GM13977 (cell line): ENCODE results near the gene SPANXN1.
A peak's percentile ranks its signal among the peaks of the same experiment; 100 is the strongest.
"Not testable (repeated sequence)": the region's sequence is repeated elsewhere in the genome, so short reads cannot be mapped to it uniquely, and the experiment has no call there.

Experiments
- DNase-seq: peaks from one replicate; pipeline ENCODE4 v3.0.0; 2012; ENCODE audit warnings: low spot score
- in situ Hi-C: fragments of 300-500 bp; cut with MboI; formaldehyde crosslinking; loops from one replicate; pipeline ENCODE4 v1.12.0; 2022; ENCODE audit warnings: low sequenced_read_pairs, low pct_unique_long_range_greater_than_20kb, mixed read lengths, inconsistent platforms; ENCODE audit not compliant: unreplicated experiment
- TF ChIP-seq, protein P1 (sequence below): IDR thresholded peaks from 2 replicates; pipeline ENCODE4 v1.5.1; 2012; ENCODE audit warnings: mild to moderate bottlenecking, control low read depth; ENCODE audit not compliant: insufficient read depth; ENCODE audit errors: extremely low read depth, missing control alignments

Gene SPANXN1, protein sequence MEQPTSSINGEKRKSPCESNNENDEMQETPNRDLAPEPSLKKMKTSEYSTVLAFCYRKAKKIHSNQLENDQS

DNA sequence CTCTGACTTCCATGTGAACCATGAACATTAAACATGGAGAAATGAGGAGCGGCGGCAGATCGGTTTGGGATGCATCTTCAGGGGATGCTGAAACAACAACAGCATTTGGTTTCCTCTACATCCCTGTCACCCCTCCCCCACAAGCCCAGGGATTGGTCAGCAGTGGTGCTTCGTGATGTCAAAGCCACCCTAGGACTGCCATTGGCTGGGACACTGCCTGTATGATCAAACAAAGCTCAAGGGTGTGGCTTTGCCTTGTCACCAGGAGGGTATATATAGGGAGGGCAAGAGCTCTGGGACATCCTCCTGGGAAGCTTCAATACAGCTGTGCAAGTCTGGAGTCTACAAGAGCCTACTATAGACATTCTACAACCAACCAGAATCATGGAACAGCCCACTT, at the start of gene SPANXN1:
TSS of gene SPANXN1 (plus strand) at position 301 of the 400 bp plus-strand sequence. CDS start at position 385, 84 bp downstream.
- in situ Hi-C loops, DNase-seq: not testable (repeated sequence)

DNA sequence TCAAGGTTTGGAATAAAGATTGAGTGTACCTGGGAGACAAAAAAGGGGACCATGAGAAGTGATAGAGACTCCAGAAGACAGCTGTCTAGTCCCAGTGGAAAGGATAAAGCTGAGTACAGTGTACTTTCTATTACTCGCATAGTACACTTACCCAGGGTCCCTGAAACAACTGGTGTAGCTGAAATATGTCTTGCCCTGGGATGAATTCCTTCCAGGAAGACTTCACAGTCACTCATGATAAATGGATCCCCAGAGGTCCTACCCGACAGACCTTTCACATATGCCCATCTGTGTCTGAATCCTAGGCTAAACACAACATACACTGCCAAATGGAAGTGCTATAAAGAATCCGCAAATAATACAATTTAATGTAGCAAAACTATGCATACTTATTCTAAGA, 48.2 kb upstream of the SPANXN1 start:
- TF ChIP-seq, protein P1, sequence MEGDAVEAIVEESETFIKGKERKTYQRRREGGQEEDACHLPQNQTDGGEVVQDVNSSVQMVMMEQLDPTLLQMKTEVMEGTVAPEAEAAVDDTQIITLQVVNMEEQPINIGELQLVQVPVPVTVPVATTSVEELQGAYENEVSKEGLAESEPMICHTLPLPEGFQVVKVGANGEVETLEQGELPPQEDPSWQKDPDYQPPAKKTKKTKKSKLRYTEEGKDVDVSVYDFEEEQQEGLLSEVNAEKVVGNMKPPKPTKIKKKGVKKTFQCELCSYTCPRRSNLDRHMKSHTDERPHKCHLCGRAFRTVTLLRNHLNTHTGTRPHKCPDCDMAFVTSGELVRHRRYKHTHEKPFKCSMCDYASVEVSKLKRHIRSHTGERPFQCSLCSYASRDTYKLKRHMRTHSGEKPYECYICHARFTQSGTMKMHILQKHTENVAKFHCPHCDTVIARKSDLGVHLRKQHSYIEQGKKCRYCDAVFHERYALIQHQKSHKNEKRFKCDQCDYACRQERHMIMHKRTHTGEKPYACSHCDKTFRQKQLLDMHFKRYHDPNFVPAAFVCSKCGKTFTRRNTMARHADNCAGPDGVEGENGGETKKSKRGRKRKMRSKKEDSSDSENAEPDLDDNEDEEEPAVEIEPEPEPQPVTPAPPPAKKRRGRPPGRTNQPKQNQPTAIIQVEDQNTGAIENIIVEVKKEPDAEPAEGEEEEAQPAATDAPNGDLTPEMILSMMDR = no peak
- in situ Hi-C loops = no loop called here
- DNase-seq = no peak

DNA sequence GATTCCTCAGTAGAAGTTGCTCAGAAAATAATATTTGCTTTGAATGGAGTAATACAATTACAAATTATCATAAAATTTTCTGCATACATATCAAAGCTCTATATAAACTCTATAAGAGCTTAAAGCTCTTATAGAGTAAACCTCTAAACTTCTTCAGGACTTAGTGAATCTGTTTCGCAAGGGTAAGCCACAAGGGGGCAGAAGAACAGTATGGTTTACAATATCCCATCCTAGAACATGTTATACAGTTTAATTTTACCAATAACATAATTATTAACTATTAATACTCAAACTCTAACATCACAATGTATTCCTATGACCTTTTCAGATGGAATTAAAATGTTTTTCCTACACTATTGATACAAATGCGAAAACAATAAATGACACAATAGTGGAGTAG, 33.8 kb upstream of the SPANXN1 start:
- in situ Hi-C loops = no loop called here
- no peak for DNase-seq
- TF ChIP-seq, protein P1 = peak; percentile 59

DNA sequence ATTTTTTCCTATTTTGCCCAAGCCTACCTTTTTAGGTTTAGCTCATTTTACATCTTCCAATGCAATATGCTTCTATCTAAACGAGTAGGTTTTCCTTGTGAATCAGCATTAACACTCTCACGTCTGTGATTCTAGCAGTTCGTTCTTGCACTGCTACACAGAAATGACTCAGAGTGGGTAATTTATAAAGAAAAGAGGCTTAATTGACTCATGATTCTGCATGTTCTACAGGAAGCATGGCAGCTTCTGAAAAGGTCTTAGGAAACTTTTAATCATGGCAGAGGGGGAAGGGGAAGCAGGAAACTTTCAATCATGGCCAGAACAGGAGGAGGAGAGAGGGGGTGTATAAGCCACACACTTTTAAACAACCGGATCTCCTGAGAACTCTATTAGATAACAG, 44.9 kb downstream of the SPANXN1 start:
- TF ChIP-seq, protein P1 = no peak
- no peak for DNase-seq
- in situ Hi-C loops = no loop called here
